Heart right ventricle (tissue), 16 donors: ENCODE data around the gene AHCY. TPM values are rescaled to one million over a fixed set of nuclear protein-coding genes. Genes with fewer than 3 reads are reported as not detected.
"Not testable (repeated sequence)": the region's sequence is repeated elsewhere in the genome, so short reads cannot be mapped to it uniquely, and the experiment has no call there.

Source experiments
- ATAC-seq, 8 donors: fragments of 200-7000 bp; cut with Tn5 transposase; one replicate each; pipeline ENCODE4 v1.9.1; 2020; ENCODE audit warnings: mild to moderate bottlenecking in 8 of 8, moderate library complexity in 8 of 8, moderate number of reproducible peaks in 1 of 8
- DNase-seq, 2 donors: peaks; one replicate each; pipeline ENCODE4 v3.0.0-alpha.2; 2020
- H3K27ac ChIP-seq, 10 donors: fragments of 200-600 bp; sonication (generic) in 2 of 10; one replicate each; pipeline versions ENCODE4 v1.5.0 to v1.8.0; 2020 to 2022; ENCODE audit warnings: mild to moderate bottlenecking in 3 of 10
- H3K27me3 ChIP-seq, 7 donors: fragments of 200-600 bp; one replicate each; pipeline ENCODE4 v1.8.0; 2021 to 2022; ENCODE audit warnings: mild to moderate bottlenecking in 2 of 7
- H3K36me3 ChIP-seq, 9 donors: fragments of 200-600 bp; sonication (generic) in 1 of 9; one replicate each; pipeline versions ENCODE4 v1.5.0 to v1.8.0; 2020 to 2022; ENCODE audit warnings: mild to moderate bottlenecking in 2 of 9
- H3K4me1 ChIP-seq, 9 donors: fragments of 200-600 bp; sonication (generic) in 1 of 9; one replicate each; pipeline versions ENCODE4 v1.5.0 to v1.8.0; 2020 to 2022; ENCODE audit warnings: mild to moderate bottlenecking in 4 of 9
- H3K4me3 ChIP-seq, 10 donors: fragments of 200-600 bp; sonication (generic) in 2 of 10; one replicate each; pipeline versions ENCODE4 v1.5.0 to v1.8.0; 2020 to 2022; ENCODE audit warnings: mild to moderate bottlenecking in 7 of 10, moderate library complexity in 2 of 10
- H3K9me3 ChIP-seq, 11 donors: fragments of 200-600 bp in 10 of 11; sonication (generic) in 2 of 11; one replicate each; pipeline versions ENCODE4 v1.5.0 to v1.8.0; 2013 to 2022; ENCODE audit warnings: mild to moderate bottlenecking in 2 of 11, control low read depth in 1 of 11, moderate library complexity in 1 of 11
- CTCF ChIP-seq, 9 donors: fragments of 200-600 bp; sonication (generic) in 2 of 9; IDR thresholded peaks; one replicate each; pipeline versions ENCODE4 v1.5.0 to v1.8.0; 2021 to 2022; ENCODE audit warnings: antibody characterized with exemption in 9 of 9, mild to moderate bottlenecking in 5 of 9, moderate library complexity in 1 of 9
- WGBS, 2 donors: extraction: QIAGEN DNeasy Blood & Tissue Kit; methylation state at CpG; one replicate each; pipeline ENCODE4 v1.1.7; 2013; ENCODE audit warnings: inconsistent platforms in 1 of 2; 5-methylcytosine and 5-hydroxymethylcytosine counted together
- intact Hi-C, 10 donors: fragments of 100-400 bp; cut with DNase I; formaldehyde crosslinking; loops; one replicate each; pipeline versions ENCODE4 v1.11.1 to v1.14.2; 2022
- polyA plus RNA-seq, 2 donors: library from polyadenylated mRNA; stranded (reverse); fragments of 200-250 nt; gene quantifications; one replicate each; pipeline ENCODE4 v1.2.3, GENCODE V29; 2013
- total RNA-seq, 10 donors: library from RNA; stranded (reverse); fragmentation: NEBNext Ultra II Directional in 3 of 10; extraction: Animal tissue kit (Norgen Biotek cat#: 25700) in 3 of 10; gene quantifications; one replicate each; pipeline versions ENCODE4 v1.2.1 to v1.2.4, GENCODE V29; 2021 to 2023
- donor health status: Arrhythmogenic right ventricular cardiomyopathy.
- donor health status: ischemic (EF 13 %, LVEDD 7.1; RV severe dilation, severe dysfunction).
- donor health status: healthy with polysubstance abuse.
- donor health status: DM: no; HTN: yes; CAD: no.
- donor health status: DM: no; HTN: no; CAD: no.
- donor health status: ischemic (EF 25% LVEDD 6.9; RV normal size, moderate dysfunction).
- donor health status: ischemic (EF 25% LVEDD 5.7; RV mildly dilated, moderate dysfunction).
- donor health status: healthy.
- donor health status: DM: yes; HTN: yes; CAD: no.
- donor health status: Ischemic cardiomyopathy.
- donor health status: ischemic (EF 35%, LVEDD 5.7; RV mildly dilated, moderate dysfunction).
- donor health status: nonischemic (EF 11% LVEDD 7.7; RV severe dilation, severe dysfunction).
- donor health status: DM: yes; HTN: yes; CAD: no.
- donor health status: PGD.
- donor health status: ischemic (EF 29% LVEDD 5.4; RV normal size, mild dysfunction).
- donor health status: nonischemic (EF 23%, LVEDD 6.1; RV moderate dilation, normal function).

AHCY gene
- total and polyA plus RNA-seq, 12 donors: 42.3 to 83.9 (median 56.7) TPM

GRCh38 chr20:34300809-34301586, 2.2 kb downstream of the AHCY start:
- Histone ChIP-seq H3K4me3 (peak overlapping the region in 1 of 10 donors; percentile 4), H3K9me3 (no peaks in the 10 kb centered on the region), H3K36me3 (no peaks in the 10 kb centered on the region), H3K27me3 (no peaks in the 10 kb centered on the region), H3K4me1 (peaks cover 0 to 42% (median 23%) of the 10 kb centered on the region in 9 donors), H3K27ac (peak overlapping the region in 7 of 10 donors; percentile 10 to 42 (median 26))
- 44 to 49% methylated on average over 7 of the region's 7 CpGs for WGBS, 2 donors
- intact Hi-C loops: loop anchor here in 2 of 10 donors (5.0 kb wide), 2 partner anchors 39 to 109 kb away; no protein-coding TSS in a partner anchor
- TF ChIP-seq CTCF (IDR thresholded peaks at IDR 0.05): no peak
- peak in 1 of 2 donors; percentile 16 for DNase-seq
- peak in 4 of 8 donors; percentile 19 to 49 (median 38) for ATAC-seq

- 84 to 86% methylated on average over 3 of the region's 3 CpGs for WGBS, 2 donors
- H3K4me1 ChIP-seq: peaks cover 0 to 42% (median 23%) of the 10 kb centered on the region in 9 donors
- no peak for ATAC-seq
- DNase-seq: no peak
- TF ChIP-seq CTCF (IDR thresholded peaks at IDR 0.05): no peak
- no peaks in the 10 kb centered on the region for H3K27me3 ChIP-seq
- intact Hi-C loops: loop anchor here in 2 of 10 donors (5.0 kb wide), 2 partner anchors 38 to 108 kb away; no protein-coding TSS in a partner anchor
- no peaks in the 10 kb centered on the region for H3K9me3 ChIP-seq
- H3K27ac ChIP-seq: peak overlapping the region in 3 of 10 donors; percentile 20 to 42 (median 34)
- no peak overlapping the region for H3K4me3 ChIP-seq
- peaks cover 0 to 4% (median 0%) of the 10 kb centered on the region in 9 donors for H3K36me3 ChIP-seq
These were observed 2.8 kb downstream of the AHCY start for GRCh38 chr20:34300256-34300806.

- DNase-seq (no peak), ATAC-seq (no peak)
- TF ChIP-seq CTCF (IDR thresholded peaks at IDR 0.05): no peak
- WGBS, 2 donors: 84 to 86% methylated on average over 11 of the region's 11 CpGs
- Histone ChIP-seq H3K4me3 (no peak overlapping the region), H3K4me1 (peaks cover 0 to 42% (median 23%) of the 10 kb centered on the region in 9 donors), H3K9me3 (no peaks in the 10 kb centered on the region), H3K27me3 (no peaks in the 10 kb centered on the region), H3K36me3 (peaks cover 0 to 10% (median 0%) of the 10 kb centered on the region in 9 donors), H3K27ac (no peak overlapping the region)
- intact Hi-C loops: loop anchor here in 2 of 10 donors (5.0 kb wide), 2 partner anchors 37 to 107 kb away; no protein-coding TSS in a partner anchor
These were observed 3.4 kb downstream of the AHCY start for GRCh38 chr20:34299556-34300255.

- H3K9me3 ChIP-seq, ATAC-seq, H3K4me3 ChIP-seq, H3K27me3 ChIP-seq, H3K27ac ChIP-seq, DNase-seq, intact Hi-C loops: not testable (repeated sequence)
- Histone ChIP-seq H3K36me3 (peaks cover 0 to 24% (median 11%) of the 10 kb centered on the region in 9 donors), H3K4me1 (peaks cover 0 to 47% (median 23%) of the 10 kb centered on the region in 9 donors)
- WGBS, 2 donors: 75 to 83% methylated on average over 5 to 8 of the region's 15 CpGs
- TF ChIP-seq CTCF (IDR thresholded peaks at IDR 0.05): peak in 5 of 9 donors; percentile 24 to 49 (median 33)
These were observed 4.8 kb downstream of the AHCY start for GRCh38 chr20:34298294-34298784.
